ENCODE results near the gene RIPOR1.

GRCh38 chr16:67539691-67540635 lies 11.3 kb downstream of the RIPOR1 start:
- TF ChIP-seq CTCF (IDR thresholded peaks at IDR 0.05; ENCODE audit: insufficient read depth, low read depth, low read length) (no peak), EZH2 (IDR thresholded peaks at IDR 0.05; ENCODE audit: insufficient read depth, low read length) (no peak)
